Sigmoid colon (tissue), 4 donors: Measurements from ENCODE around the gene OSMR.

Source experiments
- EP300 ChIP-seq, 4 donors: sonication (generic); formaldehyde crosslinking; IDR thresholded peaks; one replicate each; pipeline ENCODE4 v1.6.1; 2017; ENCODE audit warnings: antibody characterized with exemption in 4 of 4
- POLR2A ChIP-seq, 2 donors: fragments of 450-650 bp; IDR thresholded peaks; one replicate each; pipeline ENCODE4 v1.6.1; 2016; ENCODE audit warnings: antibody characterized with exemption in 2 of 2, mild to moderate bottlenecking in 2 of 2, moderate library complexity in 2 of 2
- POLR2AphosphoS5 ChIP-seq, 4 donors: sonication (generic); formaldehyde crosslinking; IDR thresholded peaks; one replicate each; pipeline ENCODE4 v1.6.1; 2017; ENCODE audit warnings: antibody characterized with exemption in 4 of 4
- TF ChIP-seq, protein P1 (sequence below), 4 experiments: fragments of 450-650 bp in 3 of 4; fragments of 200-600 bp in 1 of 4; IDR thresholded peaks; one replicate each; pipeline ENCODE4 v1.5.1; 2016 to 2019; ENCODE audit warnings: antibody characterized with exemption in 4 of 4, mild to moderate bottlenecking in 3 of 4, moderate library complexity in 2 of 4

DNA sequence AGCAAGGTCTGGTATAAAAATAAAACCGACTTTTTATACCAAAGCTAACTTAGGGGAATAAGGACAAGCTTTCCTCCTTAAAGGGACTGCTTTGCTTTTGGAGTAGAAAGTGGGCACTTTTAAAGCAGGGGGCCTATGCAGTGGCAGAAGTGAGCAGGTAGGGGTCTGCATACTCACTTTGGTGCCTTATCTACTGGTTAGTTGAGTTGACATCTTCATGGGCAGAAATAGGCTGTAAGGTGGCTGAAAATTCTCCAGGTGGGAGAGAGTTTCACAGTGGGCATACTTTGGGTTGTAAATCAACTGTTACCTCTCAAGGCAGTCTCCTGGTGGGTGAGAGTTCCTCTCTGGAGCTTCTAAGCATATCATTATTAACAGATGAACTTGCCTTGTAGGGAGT is 24.8 kb downstream of the OSMR start:
- TF ChIP-seq, protein P1, sequence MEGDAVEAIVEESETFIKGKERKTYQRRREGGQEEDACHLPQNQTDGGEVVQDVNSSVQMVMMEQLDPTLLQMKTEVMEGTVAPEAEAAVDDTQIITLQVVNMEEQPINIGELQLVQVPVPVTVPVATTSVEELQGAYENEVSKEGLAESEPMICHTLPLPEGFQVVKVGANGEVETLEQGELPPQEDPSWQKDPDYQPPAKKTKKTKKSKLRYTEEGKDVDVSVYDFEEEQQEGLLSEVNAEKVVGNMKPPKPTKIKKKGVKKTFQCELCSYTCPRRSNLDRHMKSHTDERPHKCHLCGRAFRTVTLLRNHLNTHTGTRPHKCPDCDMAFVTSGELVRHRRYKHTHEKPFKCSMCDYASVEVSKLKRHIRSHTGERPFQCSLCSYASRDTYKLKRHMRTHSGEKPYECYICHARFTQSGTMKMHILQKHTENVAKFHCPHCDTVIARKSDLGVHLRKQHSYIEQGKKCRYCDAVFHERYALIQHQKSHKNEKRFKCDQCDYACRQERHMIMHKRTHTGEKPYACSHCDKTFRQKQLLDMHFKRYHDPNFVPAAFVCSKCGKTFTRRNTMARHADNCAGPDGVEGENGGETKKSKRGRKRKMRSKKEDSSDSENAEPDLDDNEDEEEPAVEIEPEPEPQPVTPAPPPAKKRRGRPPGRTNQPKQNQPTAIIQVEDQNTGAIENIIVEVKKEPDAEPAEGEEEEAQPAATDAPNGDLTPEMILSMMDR (IDR thresholded peaks at IDR 0.05) = no peak
- TF ChIP-seq EP300 (IDR thresholded peaks at IDR 0.05) = no peak
- TF ChIP-seq POLR2A (IDR thresholded peaks at IDR 0.05) = no peak
- TF ChIP-seq POLR2AphosphoS5 (IDR thresholded peaks at IDR 0.05) = no peak
